ENCODE measurements around the gene DPEP1. TPM values are rescaled to one million over a fixed set of nuclear protein-coding genes. Genes with fewer than 3 reads are reported as not detected.

The DPEP1 gene
- total and polyA plus RNA-seq, 2 experiments from 2014 or later = 1.7 to 2.3 TPM

DNA sequence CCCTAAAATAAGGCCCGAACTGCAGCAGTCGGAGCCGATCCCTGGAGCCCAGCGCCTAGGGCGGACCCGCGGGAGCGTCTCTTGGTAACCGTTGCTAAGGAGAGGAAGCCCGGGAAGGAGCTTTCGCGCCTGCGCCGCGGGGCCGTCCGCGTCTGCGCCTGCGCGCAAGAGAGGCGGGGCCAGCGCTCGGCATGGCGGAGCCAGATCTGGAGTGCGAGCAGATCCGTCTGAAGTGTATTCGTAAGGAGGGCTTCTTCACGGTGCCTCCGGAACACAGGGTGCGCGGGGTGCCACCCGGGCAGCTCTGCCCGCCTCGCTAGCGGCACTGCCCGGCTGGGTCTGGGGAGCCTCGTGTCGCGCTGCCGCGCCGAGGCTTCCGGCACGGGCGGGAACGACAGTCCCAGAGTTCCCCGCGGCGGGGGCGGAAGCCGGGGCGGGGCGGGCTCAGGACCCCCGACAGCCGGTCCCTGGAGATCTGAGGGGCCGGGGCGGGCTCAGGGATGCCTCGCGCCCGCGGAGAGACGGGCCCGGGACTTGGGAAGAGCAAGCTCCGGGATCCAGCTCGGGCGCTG, 73.2 kb downstream of the DPEP1 start, which contains the start of gene CDK10:
Gene CDK10 (plus strand): TSS at position 170 of the 572 bp plus-strand sequence. CDS start 22 bp downstream, at position 192.
- Histone ChIP-seq H3K4me1 (ENCODE audit: insufficient read depth) (0 out of 2 replicates have a peak, but pooled peaks cover 8% of the 10 kb centered on the region), H3K36me3 (ENCODE audit: insufficient read depth) (no peaks in the 10 kb centered on the region), H3K27ac (ENCODE audit: low read depth) (peak within 1 kb of the TSS; percentile 90), H3K79me2 (replicated peaks; ENCODE audit: insufficient read depth) (peaks cover 12% of the 10 kb centered on the region), H3K4me2 (peak within 1 kb of the TSS; percentile 92), H3K9me2 (ENCODE audit: insufficient read depth) (0 out of 2 replicates have a peak, but pooled peaks cover 4% of the 10 kb centered on the region), H3K27me3 (ENCODE audit: insufficient read depth) (no peaks in the 10 kb centered on the region), H3F3A (replicated peaks; ENCODE audit: low read depth) (0 out of 2 replicates have a peak, but pooled peaks cover 6% of the 10 kb centered on the region), H2AFZ (peak within 1 kb of the TSS; percentile 96), H4K20me1 (replicated peaks; ENCODE audit: insufficient read depth) (peaks cover 4% of the 10 kb centered on the region; the same call in 1 of the 2 replicates), H3K4me3 (peak within 1 kb of the TSS; percentile 96)
- ATAC-seq (peak; percentile 92), DNase-seq (ENCODE audit: low spot score) (peak; percentile 96)
- Mint-ChIP-seq H3K27ac (peak within 1 kb of the TSS; percentile 87), H3K4me1 (peaks cover 7% of the 10 kb centered on the region; the same call in 2 of the 3 replicates), H3K9me3 (peaks cover 47% of the 10 kb centered on the region), H3K27me3 (ENCODE audit: insufficient read depth, low read depth, poor library complexity) (peaks cover 20% of the 10 kb centered on the region), H3K36me3 (ENCODE audit: low read depth) (peaks cover 71% of the 10 kb centered on the region), H3K4me3 (peak within 1 kb of the TSS; percentile 89)
- TF ChIP-seq ETS1 (IDR thresholded peaks at IDR 0.05) (peak; percentile 43; the same call in 1 of the 2 replicates), STAT1 (IDR thresholded peaks at IDR 0.05; ENCODE audit: unreplicated experiment) (no peak), POLR2AphosphoS5 (IDR thresholded peaks at IDR 0.05; ENCODE audit: low read depth) (peak; percentile 85)
- TF ChIP-seq, protein P1, sequence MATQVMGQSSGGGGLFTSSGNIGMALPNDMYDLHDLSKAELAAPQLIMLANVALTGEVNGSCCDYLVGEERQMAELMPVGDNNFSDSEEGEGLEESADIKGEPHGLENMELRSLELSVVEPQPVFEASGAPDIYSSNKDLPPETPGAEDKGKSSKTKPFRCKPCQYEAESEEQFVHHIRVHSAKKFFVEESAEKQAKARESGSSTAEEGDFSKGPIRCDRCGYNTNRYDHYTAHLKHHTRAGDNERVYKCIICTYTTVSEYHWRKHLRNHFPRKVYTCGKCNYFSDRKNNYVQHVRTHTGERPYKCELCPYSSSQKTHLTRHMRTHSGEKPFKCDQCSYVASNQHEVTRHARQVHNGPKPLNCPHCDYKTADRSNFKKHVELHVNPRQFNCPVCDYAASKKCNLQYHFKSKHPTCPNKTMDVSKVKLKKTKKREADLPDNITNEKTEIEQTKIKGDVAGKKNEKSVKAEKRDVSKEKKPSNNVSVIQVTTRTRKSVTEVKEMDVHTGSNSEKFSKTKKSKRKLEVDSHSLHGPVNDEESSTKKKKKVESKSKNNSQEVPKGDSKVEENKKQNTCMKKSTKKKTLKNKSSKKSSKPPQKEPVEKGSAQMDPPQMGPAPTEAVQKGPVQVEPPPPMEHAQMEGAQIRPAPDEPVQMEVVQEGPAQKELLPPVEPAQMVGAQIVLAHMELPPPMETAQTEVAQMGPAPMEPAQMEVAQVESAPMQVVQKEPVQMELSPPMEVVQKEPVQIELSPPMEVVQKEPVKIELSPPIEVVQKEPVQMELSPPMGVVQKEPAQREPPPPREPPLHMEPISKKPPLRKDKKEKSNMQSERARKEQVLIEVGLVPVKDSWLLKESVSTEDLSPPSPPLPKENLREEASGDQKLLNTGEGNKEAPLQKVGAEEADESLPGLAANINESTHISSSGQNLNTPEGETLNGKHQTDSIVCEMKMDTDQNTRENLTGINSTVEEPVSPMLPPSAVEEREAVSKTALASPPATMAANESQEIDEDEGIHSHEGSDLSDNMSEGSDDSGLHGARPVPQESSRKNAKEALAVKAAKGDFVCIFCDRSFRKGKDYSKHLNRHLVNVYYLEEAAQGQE (IDR thresholded peaks at IDR 0.05; ENCODE audit: unreplicated experiment) = peak; percentile 12

GRCh38 chr16:89687092-89687940, 73.9 kb downstream of the DPEP1 start:
- Mint-ChIP-seq H3K36me3 (ENCODE audit: low read depth) (peaks cover 71% of the 10 kb centered on the region), H3K27ac (peak overlapping the region; percentile 87), H3K27me3 (ENCODE audit: insufficient read depth, low read depth, poor library complexity) (peaks cover 20% of the 10 kb centered on the region), H3K4me1 (peaks cover 7% of the 10 kb centered on the region; the same call in 2 of the 3 replicates), H3K9me3 (peaks cover 40% of the 10 kb centered on the region), H3K4me3 (peak overlapping the region; percentile 89)
- H3K9me2 ChIP-seq (ENCODE audit: insufficient read depth) = 0 out of 2 replicates have a peak, but pooled peaks cover 4% of the 10 kb centered on the region
- 0 out of 2 replicates have a peak, but pooled peaks cover 8% of the 10 kb centered on the region for H3K4me1 ChIP-seq (ENCODE audit: insufficient read depth)
- peaks cover 12% of the 10 kb centered on the region for H3K79me2 ChIP-seq (replicated peaks; ENCODE audit: insufficient read depth)
- H3K27me3 ChIP-seq (ENCODE audit: insufficient read depth) = no peaks in the 10 kb centered on the region
- peaks cover 4% of the 10 kb centered on the region; the same call in 1 of the 2 replicates for H4K20me1 ChIP-seq (replicated peaks; ENCODE audit: insufficient read depth)
- ATAC-seq (peak; percentile 74), DNase-seq (ENCODE audit: low spot score) (peak; percentile 59)
- H3F3A ChIP-seq (replicated peaks; ENCODE audit: low read depth) = 0 out of 2 replicates have a peak, but pooled peaks cover 6% of the 10 kb centered on the region
- peak overlapping the region; percentile 96 for H3K4me3 ChIP-seq
- H3K27ac ChIP-seq (ENCODE audit: low read depth) = no peak overlapping the region; the same call in 1 of the 2 replicates
- peak overlapping the region; percentile 92 for H3K4me2 ChIP-seq
- no peaks in the 10 kb centered on the region for H3K36me3 ChIP-seq (ENCODE audit: insufficient read depth)
- peak overlapping the region; percentile 96; the same call in 1 of the 2 replicates for H2AFZ ChIP-seq
- TF ChIP-seq POLR2AphosphoS5 (IDR thresholded peaks at IDR 0.05; ENCODE audit: low read depth) (no peak), ZNF114 (CRISPR knock-in tag; IDR thresholded peaks at IDR 0.05) (no peak), EZH2 (IDR thresholded peaks at IDR 0.05; ENCODE audit: low read depth, unreplicated experiment) (no peak), JUNB (IDR thresholded peaks at IDR 0.05; ENCODE audit: unreplicated experiment) (no peak), ZNF331 (CRISPR knock-in tag; IDR thresholded peaks at IDR 0.05; ENCODE audit: low read depth) (no peak), CTCF (conservative IDR thresholded peaks at IDR 0.05; ENCODE audit: low read depth in 2 of 2) (no peak; a peak in 1 of 4 replicates), CREB1 (CRISPR knock-in tag; IDR thresholded peaks at IDR 0.05; ENCODE audit: low read depth) (no peak), STAT1 (IDR thresholded peaks at IDR 0.05; ENCODE audit: unreplicated experiment) (no peak)
- TF ChIP-seq, protein P1 (IDR thresholded peaks at IDR 0.05; ENCODE audit: unreplicated experiment) = no peak

Data from GM23338 (cell line).